ENCODE measurements around the gene WDR83. TPM values are rescaled to one million over a fixed set of nuclear protein-coding genes. Genes with fewer than 3 reads are reported as not detected.

The WDR83 gene
- total and polyA plus RNA-seq, 2 of the 8 experiments (the other 6 are each of a cell fraction or from before 2014, with no cell fraction given): 12.6 to 15.3 TPM

DNA sequence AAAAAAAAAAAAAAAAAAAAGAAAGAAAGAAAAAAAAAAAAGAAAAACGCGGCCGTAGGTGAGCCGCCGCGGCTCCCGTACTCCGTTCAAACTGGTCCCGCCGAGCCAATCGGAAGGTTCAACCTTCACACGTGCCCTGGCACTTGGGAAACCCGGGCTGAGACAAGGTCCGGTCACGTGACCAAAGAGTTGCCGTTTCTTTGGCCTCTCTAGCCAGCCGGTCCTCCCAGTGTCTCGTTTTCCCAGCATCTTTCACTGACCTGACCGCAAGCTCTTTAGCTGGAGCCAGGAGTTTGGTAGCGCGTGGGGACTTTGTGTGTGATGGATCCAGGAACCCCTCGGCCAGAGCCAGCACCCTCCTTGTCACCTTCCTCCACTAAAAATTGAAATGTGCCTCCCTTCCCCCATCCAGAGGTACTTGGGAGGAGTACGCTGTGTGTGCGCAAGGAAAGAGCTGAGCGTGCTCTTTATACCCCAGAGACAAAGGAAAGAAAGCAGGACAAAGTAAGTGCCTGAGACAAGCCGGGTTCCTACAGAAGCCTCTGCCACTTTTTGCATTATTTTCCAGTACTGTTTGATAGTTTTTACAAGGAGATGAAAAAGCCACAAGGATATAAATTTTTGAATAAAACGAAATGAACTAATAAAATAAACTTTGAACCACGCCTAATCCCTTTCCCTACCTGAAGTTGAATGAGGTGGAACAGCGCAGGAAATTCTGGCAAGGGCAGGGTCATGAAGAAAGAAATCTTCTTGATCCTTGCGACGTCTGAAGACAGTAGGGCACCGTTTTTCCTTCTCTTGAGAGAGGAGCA lies 56.2 kb downstream of the WDR83 start:
- H4K91ac ChIP-seq (replicated peaks; ENCODE audit: insufficient read length, low read length): peak overlapping the region; percentile 78
- WGBS, 2 experiments (ENCODE audit: extremely low coverage in 1 of 2, insufficient coverage in 1 of 2, insufficient read length in 1 of 2, insufficient replicate concordance in 2 of 2, low coverage in 1 of 2, low lambda C conversion rate in 2 of 2, missing lambda C conversion rate in 1 of 2): 1% methylated on average over 21 of the region's 32 CpGs; no CpG with 5 or more reads in 1 of the 2 experiments
- peaks cover 12% of the 10 kb centered on the region; the same call in 1 of the 2 replicates for H3K79me1 ChIP-seq (ENCODE audit: low read depth, low read length)
- peak; percentile 9 for TF ChIP-seq ASH2L (IDR thresholded peaks at IDR 0.05; ENCODE audit: low read length)
- TF ChIP-seq CHD1 (IDR thresholded peaks at IDR 0.05; ENCODE audit: low read depth, low read length): no peak
- no peak for TF ChIP-seq BCL11A (IDR thresholded peaks at IDR 0.05; ENCODE audit: low read depth in 2 of 2, low read length in 2 of 2)
- TF ChIP-seq, protein P1, sequence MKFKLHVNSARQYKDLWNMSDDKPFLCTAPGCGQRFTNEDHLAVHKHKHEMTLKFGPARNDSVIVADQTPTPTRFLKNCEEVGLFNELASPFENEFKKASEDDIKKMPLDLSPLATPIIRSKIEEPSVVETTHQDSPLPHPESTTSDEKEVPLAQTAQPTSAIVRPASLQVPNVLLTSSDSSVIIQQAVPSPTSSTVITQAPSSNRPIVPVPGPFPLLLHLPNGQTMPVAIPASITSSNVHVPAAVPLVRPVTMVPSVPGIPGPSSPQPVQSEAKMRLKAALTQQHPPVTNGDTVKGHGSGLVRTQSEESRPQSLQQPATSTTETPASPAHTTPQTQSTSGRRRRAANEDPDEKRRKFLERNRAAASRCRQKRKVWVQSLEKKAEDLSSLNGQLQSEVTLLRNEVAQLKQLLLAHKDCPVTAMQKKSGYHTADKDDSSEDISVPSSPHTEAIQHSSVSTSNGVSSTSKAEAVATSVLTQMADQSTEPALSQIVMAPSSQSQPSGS (IDR thresholded peaks at IDR 0.05; ENCODE audit: low read length): no peak
- no peak for TF ChIP-seq RFX5 (IDR thresholded peaks at IDR 0.05; ENCODE audit: borderline replicate concordance, low read depth, low read length)
- TF ChIP-seq CBX5 (IDR thresholded peaks at IDR 0.05; ENCODE audit: low read depth, low read length): no peak
- no peak for TF ChIP-seq EZH2 (IDR thresholded peaks at IDR 0.05; ENCODE audit: low read depth, low read length, severe bottlenecking)
- TF ChIP-seq RBBP5 (IDR thresholded peaks at IDR 0.05; ENCODE audit: borderline replicate concordance, low read depth, low read length): no peak
- no peak for TF ChIP-seq KDM1A (IDR thresholded peaks at IDR 0.05; ENCODE audit: borderline replicate concordance, low read length)

More for the DNA sequence above, 56.2 kb downstream of the WDR83 start:
- Histone ChIP-seq H3K18ac (ENCODE audit: extremely low read depth, low read length) (peak overlapping the region; percentile 76), H3K4me1 (replicated peaks in 1 of 4; ENCODE audit: control insufficient read depth in 3 of 4, insufficient read depth in 4 of 4, low read length in 3 of 4) (peaks cover 0 to 6% (median 2%) of the 10 kb centered on the region in 4 experiments; a peak in 5 of 7 replicates), H4K5ac (ENCODE audit: insufficient read length, low read depth, low read length) (peak overlapping the region; percentile 53), H2BK12ac (ENCODE audit: low read depth, low read length) (peak overlapping the region; percentile 86; the same call in 1 of the 2 replicates), H3K4ac (replicated peaks; ENCODE audit: insufficient read length, low read depth, low read length) (peak overlapping the region; percentile 40), H3K27me3 (replicated peaks in 1 of 4; ENCODE audit: control insufficient read depth in 3 of 4, extremely low read depth in 1 of 4, insufficient read depth in 3 of 4, low read length in 3 of 4) (no peaks in the 10 kb centered on the region), H2BK20ac (ENCODE audit: low read length) (no peak overlapping the region), H3K56ac (replicated peaks; ENCODE audit: insufficient read length, low read depth, low read length) (peak overlapping the region; percentile 56), H3K23ac (ENCODE audit: insufficient read length) (no peak overlapping the region), H3K27ac (ENCODE audit: low read depth, low read length) (peak overlapping the region; percentile 87), H4K20me1 (replicated peaks in 1 of 2; ENCODE audit: control insufficient read depth in 1 of 2, insufficient read depth in 2 of 2, low read length in 2 of 2) (peaks cover 4 to 11% of the 10 kb centered on the region in 2 experiments), H3K4me2 (ENCODE audit: insufficient read depth in 1 of 2, low read depth in 2 of 2, low read length in 2 of 2) (peak overlapping the region; percentile 93 to 98), H2AFZ (ENCODE audit: low read length) (no peak overlapping the region), H3K79me2 (ENCODE audit: control insufficient read depth in 1 of 2, insufficient read depth in 2 of 2, low read length in 2 of 2) (peaks cover 27 to 53% of the 10 kb centered on the region in 2 experiments), H3K4me3 (ENCODE audit: extremely low read depth in 1 of 4, insufficient read depth in 2 of 4, low read depth in 3 of 4, low read length in 4 of 4) (peak overlapping the region; percentile 80 to 93 (median 82)), H2AK5ac (ENCODE audit: low read depth, low read length) (0 out of 2 replicates have a peak overlapping the region, but pooled peaks have one; percentile 42), H2BK5ac (ENCODE audit: low read depth, low read length) (peak overlapping the region; percentile 87; the same call in 1 of the 2 replicates), H2BK15ac (ENCODE audit: low read length) (no peak overlapping the region; the same call in 1 of the 2 replicates), H4K8ac (ENCODE audit: extremely low read depth, insufficient read depth, low read length) (peak overlapping the region; percentile 97; the same call in 1 of the 2 replicates), H3K36me3 (ENCODE audit: control insufficient read depth in 2 of 4, insufficient read depth in 4 of 4, low read length in 3 of 4) (peaks cover 4 to 12% (median 7%) of the 10 kb centered on the region in 4 experiments; a peak in 6 of 8 replicates), H3K9ac (replicated peaks in 1 of 4; ENCODE audit: extremely low read depth in 1 of 4, low read depth in 3 of 4, low read length in 3 of 4) (peak overlapping the region; percentile 76 to 97 (median 89)), H3K14ac (ENCODE audit: insufficient read length) (no peak overlapping the region), H3K23me2 (ENCODE audit: low read depth, low read length) (peaks cover 10% of the 10 kb centered on the region), H3K9me3 (ENCODE audit: insufficient read depth in 2 of 2, low read depth in 1 of 2, low read length in 1 of 2) (no peaks in the 10 kb centered on the region), H2BK120ac (replicated peaks; ENCODE audit: low read depth, low read length) (peak overlapping the region; percentile 5)
- DNase-seq (ENCODE audit: low read depth in 1 of 2, low spot score in 2 of 2) (peak; percentile 91), FAIRE-seq (peak; percentile 77)
- CTCF ChIA-PET (ENCODE audit: partially characterized antibody): interaction anchor here (0.7 to 3.9 kb wide), 9 partner anchors 11 to 125 kb away, joined by 3 to 20 read pairs (median 5); partner anchors contain the start of gene TRIR
- POLR2A ChIA-PET (ENCODE audit: partially characterized antibody): interaction anchor here (0.6 to 12.9 kb wide), 32 partner anchors 9 to 433 kb away, joined by 3 to 258 read pairs (median 5); partner anchors contain the start of genes BEST2, DHPS, FBXW9 and GCDH

Measured in H1 (cell line).